ENCODE data around the gene PTPN4.

PTPN4 gene

DNA sequence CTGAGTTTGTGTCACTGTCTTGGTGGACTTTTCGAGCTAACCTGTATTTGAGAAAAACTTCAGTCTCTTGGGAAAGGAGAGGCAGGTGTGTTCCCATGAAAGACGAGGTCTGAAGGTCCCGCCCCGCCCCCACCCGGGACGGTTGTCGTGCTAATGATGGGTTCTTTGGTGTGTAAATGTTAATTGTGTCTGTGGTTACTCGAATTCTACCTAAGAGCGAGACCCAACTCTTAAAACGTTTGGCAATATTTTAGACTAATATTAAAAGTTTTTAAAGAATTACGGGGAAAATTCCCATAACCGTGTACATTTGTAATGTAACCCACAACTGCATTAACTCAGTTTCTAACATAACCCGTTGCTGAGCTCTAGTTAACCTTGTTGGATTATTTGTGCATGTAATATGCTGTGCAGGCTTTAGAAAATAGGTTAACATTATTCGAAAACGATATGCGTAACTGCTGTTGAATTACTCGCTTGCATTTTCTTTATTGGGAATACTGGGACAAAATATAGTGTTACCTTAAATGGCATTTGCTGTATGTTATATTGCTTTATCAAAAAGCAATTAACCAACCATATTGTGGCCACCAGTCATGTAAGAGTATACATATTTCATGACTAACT lies 254.0 kb downstream of the PTPN4 start:
- Histone ChIP-seq H3K27ac (no peak overlapping the region), H3K4me3 (ENCODE audit: low read depth, low read length) (peak overlapping the region; percentile 77)
- DNase-seq, result no peak

DNA sequence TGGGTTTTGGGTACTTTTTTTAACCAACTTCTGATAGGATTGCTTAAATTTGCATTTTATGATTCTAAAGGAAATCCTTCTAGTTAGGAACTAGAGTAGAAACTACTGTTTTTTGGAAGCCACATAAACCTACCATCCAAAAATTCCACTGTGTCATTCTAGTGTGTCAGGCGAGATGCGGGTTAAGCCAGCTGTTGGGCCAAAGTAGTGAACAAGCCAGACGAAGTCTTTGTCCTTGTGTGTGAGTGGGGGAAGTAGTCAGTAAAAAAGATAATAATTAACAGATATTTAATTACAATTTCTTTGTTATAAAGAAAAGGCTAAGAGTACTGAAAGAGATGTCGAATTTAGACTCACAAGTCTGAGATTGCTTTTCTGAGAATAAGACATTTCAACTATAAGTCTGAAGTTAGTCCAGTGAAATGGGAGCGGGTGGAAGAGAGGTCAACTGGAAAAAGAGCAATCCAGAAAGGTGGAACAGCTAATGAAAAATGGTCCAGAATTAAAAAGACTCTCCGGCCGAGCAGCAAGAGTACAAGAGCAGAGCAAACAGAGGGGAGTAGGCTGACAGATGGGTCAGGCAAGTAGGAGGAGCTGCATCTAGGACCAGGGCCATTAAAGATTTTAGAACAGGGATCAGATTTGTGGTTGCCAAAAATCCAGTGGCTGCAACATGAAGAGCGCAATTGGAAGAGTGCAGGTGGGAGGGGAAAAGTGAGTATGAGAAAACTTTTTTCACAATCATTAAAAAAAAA lies 254.7 kb downstream of the PTPN4 start:
- no peak for DNase-seq
- in situ Hi-C loops (cut with HindIII; ENCODE audit: low pct_ligation_motif_present, low sequenced_read_pairs), result no loop called here
- Histone ChIP-seq H3K27ac (no peak overlapping the region), H3K4me3 (ENCODE audit: low read depth, low read length) (no peak overlapping the region), H3K27me3 (replicated peaks) (no peaks in the 10 kb centered on the region), H3K36me3 (replicated peaks) (no peaks in the 10 kb centered on the region)
- TF ChIP-seq, protein P1, sequence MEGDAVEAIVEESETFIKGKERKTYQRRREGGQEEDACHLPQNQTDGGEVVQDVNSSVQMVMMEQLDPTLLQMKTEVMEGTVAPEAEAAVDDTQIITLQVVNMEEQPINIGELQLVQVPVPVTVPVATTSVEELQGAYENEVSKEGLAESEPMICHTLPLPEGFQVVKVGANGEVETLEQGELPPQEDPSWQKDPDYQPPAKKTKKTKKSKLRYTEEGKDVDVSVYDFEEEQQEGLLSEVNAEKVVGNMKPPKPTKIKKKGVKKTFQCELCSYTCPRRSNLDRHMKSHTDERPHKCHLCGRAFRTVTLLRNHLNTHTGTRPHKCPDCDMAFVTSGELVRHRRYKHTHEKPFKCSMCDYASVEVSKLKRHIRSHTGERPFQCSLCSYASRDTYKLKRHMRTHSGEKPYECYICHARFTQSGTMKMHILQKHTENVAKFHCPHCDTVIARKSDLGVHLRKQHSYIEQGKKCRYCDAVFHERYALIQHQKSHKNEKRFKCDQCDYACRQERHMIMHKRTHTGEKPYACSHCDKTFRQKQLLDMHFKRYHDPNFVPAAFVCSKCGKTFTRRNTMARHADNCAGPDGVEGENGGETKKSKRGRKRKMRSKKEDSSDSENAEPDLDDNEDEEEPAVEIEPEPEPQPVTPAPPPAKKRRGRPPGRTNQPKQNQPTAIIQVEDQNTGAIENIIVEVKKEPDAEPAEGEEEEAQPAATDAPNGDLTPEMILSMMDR (IDR thresholded peaks at IDR 0.05; ENCODE audit: low read depth, low read length, missing control alignments), result no peak

More for the DNA sequence above, 254.0 kb downstream of the PTPN4 start:
- Histone ChIP-seq H3K36me3 (replicated peaks) (no peaks in the 10 kb centered on the region), H3K27me3 (replicated peaks) (no peaks in the 10 kb centered on the region)
- in situ Hi-C loops (cut with HindIII; ENCODE audit: low pct_ligation_motif_present, low sequenced_read_pairs), result no loop called here
- TF ChIP-seq, protein P1 (IDR thresholded peaks at IDR 0.05; ENCODE audit: low read depth, low read length, missing control alignments), result no peak

DNA sequence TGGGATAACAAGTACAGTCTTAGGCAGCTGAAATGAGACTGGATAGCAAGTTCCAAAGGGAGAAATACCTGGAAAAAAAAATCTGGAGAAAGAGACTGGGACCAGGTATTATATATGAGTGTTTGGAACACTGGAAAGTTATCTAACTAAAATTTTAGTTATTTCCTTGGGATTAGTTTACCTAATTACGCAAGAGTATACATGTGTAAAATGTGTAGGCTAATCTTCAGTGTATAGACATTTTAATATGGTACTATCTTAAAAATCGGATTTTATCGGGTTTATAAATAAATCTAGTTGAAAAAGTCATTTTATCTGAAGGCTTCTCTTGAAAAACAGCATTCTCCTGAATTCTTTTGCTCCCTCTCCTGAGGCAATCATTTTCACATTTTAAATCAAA lies 257.1 kb downstream of the PTPN4 start:
- no peak overlapping the region for H3K27ac ChIP-seq
- H3K4me3 ChIP-seq (ENCODE audit: low read depth, low read length), result no peak overlapping the region
- no peaks in the 10 kb centered on the region for H3K36me3 ChIP-seq (replicated peaks)
- H3K27me3 ChIP-seq (replicated peaks), result no peaks in the 10 kb centered on the region
- TF ChIP-seq, protein P1 (IDR thresholded peaks at IDR 0.05; ENCODE audit: low read depth, low read length, missing control alignments), result no peak
- in situ Hi-C loops (cut with HindIII; ENCODE audit: low pct_ligation_motif_present, low sequenced_read_pairs), result no loop called here
- DNase-seq, result no peak

DNA sequence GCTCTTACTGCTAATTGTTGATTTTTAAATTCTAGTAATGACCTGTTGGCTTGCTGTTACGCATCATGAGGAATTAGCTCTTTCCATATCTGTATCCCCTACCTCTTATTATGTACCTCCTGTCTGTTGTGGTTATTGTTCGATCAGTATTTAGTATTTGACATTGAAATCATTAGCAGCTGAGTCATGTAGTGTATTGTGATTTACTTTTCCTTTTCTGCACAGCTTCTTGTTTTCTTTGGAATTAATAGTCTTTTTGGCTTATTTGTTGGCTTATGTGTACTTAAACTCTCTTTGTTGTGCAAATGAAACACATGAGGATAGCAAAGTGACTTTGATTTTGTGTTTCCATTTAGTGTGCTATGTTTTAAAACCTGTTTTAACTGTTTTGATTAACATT lies 257.5 kb downstream of the PTPN4 start:
- Histone ChIP-seq H3K36me3 (replicated peaks) (no peaks in the 10 kb centered on the region), H3K27me3 (replicated peaks) (no peaks in the 10 kb centered on the region), H3K27ac (no peak overlapping the region), H3K4me3 (ENCODE audit: low read depth, low read length) (no peak overlapping the region)
- TF ChIP-seq, protein P1 (IDR thresholded peaks at IDR 0.05; ENCODE audit: low read depth, low read length, missing control alignments), result no peak
- DNase-seq, result no peak
- in situ Hi-C loops (cut with HindIII; ENCODE audit: low pct_ligation_motif_present, low sequenced_read_pairs), result no loop called here

- no peaks in the 10 kb centered on the region for H3K27me3 ChIP-seq (replicated peaks)
- H3K4me3 ChIP-seq (ENCODE audit: low read depth, low read length), result no peak overlapping the region
- H3K27ac ChIP-seq, result no peak overlapping the region
- H3K36me3 ChIP-seq (replicated peaks), result no peaks in the 10 kb centered on the region
- DNase-seq, result no peak
- TF ChIP-seq, protein P1 (IDR thresholded peaks at IDR 0.05; ENCODE audit: low read depth, low read length, missing control alignments), result no peak
- in situ Hi-C loops (cut with HindIII; ENCODE audit: low pct_ligation_motif_present, low sequenced_read_pairs), result no loop called here
Measured at GRCh38 chr2:120018549-120018948, 258.8 kb downstream of the PTPN4 start.
